MM.1S (cell line): ENCODE results near the gene STC2.

Experiments
- DNase-seq: peaks from one replicate; pipeline ENCODE4 v3.0.0-alpha.2; 2015
- H2AFZ ChIP-seq: fragments of 300-600 bp; sonication (generic); 2 replicates; pipeline ENCODE4 v1.6.0; 2016; ENCODE audit warnings: antibody characterized with exemption, low read length
- H3F3A ChIP-seq: fragments of 300-600 bp; sonication (generic); 2 replicates; pipeline ENCODE4 v1.6.1; 2016; ENCODE audit warnings: mild to moderate bottlenecking, antibody characterized with exemption, low read length, moderate library complexity, mixed read lengths; ENCODE audit not compliant: insufficient read depth
- H3K27ac ChIP-seq: fragments of 300-600 bp; sonication (generic); 2 replicates; pipeline ENCODE4 v1.5.1; 2016; ENCODE audit warnings: mild to moderate bottlenecking, low read length
- H3K27me3 ChIP-seq: fragments of 300-600 bp; sonication (generic); replicated peaks from 2 replicates; pipeline ENCODE4 v1.6.0; 2016; ENCODE audit warnings: low read length; ENCODE audit not compliant: insufficient read depth
- H3K36me3 ChIP-seq: fragments of 300-600 bp; sonication (generic); replicated peaks from 2 replicates; pipeline ENCODE4 v1.6.1; 2016; ENCODE audit warnings: mild to moderate bottlenecking, low read length, mixed read lengths; ENCODE audit not compliant: insufficient read depth
- H3K4me1 ChIP-seq: fragments of 300-600 bp; sonication (generic); 2 replicates; pipeline ENCODE4 v1.6.1; 2016; ENCODE audit warnings: low read length, mixed read lengths
- H3K4me2 ChIP-seq: fragments of 300-600 bp; sonication (generic); 2 replicates; pipeline ENCODE4 v1.6.0; 2016; ENCODE audit warnings: low read depth, low read length
- H3K4me3 ChIP-seq: fragments of 300-600 bp; sonication (generic); 2 replicates; pipeline ENCODE4 v1.5.1; 2016; ENCODE audit warnings: low read length, mixed read lengths
- H3K79me2 ChIP-seq: fragments of 300-600 bp; sonication (generic); 2 replicates; pipeline ENCODE4 v1.6.1; 2016; ENCODE audit warnings: mixed run types, low read length, mixed read lengths
- H3K9ac ChIP-seq: fragments of 300-600 bp; sonication (generic); 2 replicates; pipeline ENCODE4 v1.6.1; 2016; ENCODE audit warnings: low read length, mixed read lengths
- H3K9me2 ChIP-seq: fragments of 300-600 bp; sonication (generic); replicated peaks from 2 replicates; pipeline ENCODE4 v1.6.1; 2016; ENCODE audit warnings: mild to moderate bottlenecking, low read length, mixed read lengths; ENCODE audit not compliant: insufficient read depth
- H3K9me3 ChIP-seq: fragments of 300-600 bp; sonication (generic); replicated peaks from 2 replicates; pipeline ENCODE4 v1.6.1; 2016; ENCODE audit warnings: mild to moderate bottlenecking, low read length, mixed read lengths; ENCODE audit not compliant: insufficient read depth
- H4K20me1 ChIP-seq: fragments of 300-600 bp; sonication (generic); 2 replicates; pipeline ENCODE4 v1.6.1; 2016; ENCODE audit warnings: mild to moderate bottlenecking, low read length, moderate library complexity, mixed read lengths; ENCODE audit not compliant: insufficient read depth
- EZH2 ChIP-seq: fragments of 300-600 bp; sonication (generic); optimal IDR thresholded peaks from 2 replicates; pipeline ENCODE3; 2017; ENCODE audit warnings: low read depth, mild to moderate bottlenecking, antibody characterized with exemption, low read length, mixed read lengths
- EZH2phosphoT487 ChIP-seq: fragments of 300-600 bp; sonication (generic); IDR thresholded peaks from 2 replicates; pipeline ENCODE4 v1.6.1; 2018; ENCODE audit warnings: antibody characterized with exemption, low read length
- TF ChIP-seq, protein P1 (sequence below): fragments of 300-600 bp; sonication (generic); IDR thresholded peaks from 2 replicates; pipeline ENCODE4 v1.5.1; 2016; ENCODE audit warnings: antibody characterized with exemption, low read length, mixed read lengths

Gene STC2

DNA sequence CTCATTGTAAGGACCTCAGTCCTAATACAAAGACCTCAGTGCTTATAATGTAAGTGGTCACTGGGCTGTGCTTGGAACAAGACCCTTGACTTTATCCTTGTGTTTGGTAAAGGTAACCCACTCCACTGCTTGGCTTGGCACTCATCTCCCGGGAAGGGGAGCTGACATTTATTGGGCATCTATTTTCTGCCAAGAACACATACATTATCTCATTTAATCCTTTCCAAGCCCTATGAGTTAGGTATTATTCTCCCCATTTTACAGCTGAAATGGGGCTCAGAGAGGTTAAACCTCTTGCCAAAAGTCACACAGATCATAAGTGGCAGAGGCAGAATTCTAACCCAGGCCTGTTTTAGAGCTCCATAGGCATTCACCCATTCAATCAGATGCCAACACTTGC lies 32.4 kb downstream of the STC2 start:
- Histone ChIP-seq H3K79me2 (no peaks in the 10 kb centered on the region), H3K27ac (no peak overlapping the region), H3K4me3 (no peak overlapping the region), H3K9me3 (no peaks in the 10 kb centered on the region), H3K27me3 (peaks cover 40% of the 10 kb centered on the region), H3K9me2 (no peaks in the 10 kb centered on the region), H4K20me1 (no peaks in the 10 kb centered on the region), H3K4me1 (no peaks in the 10 kb centered on the region), H3K36me3 (no peaks in the 10 kb centered on the region), H3F3A (no peaks in the 10 kb centered on the region), H2AFZ (no peak overlapping the region), H3K4me2 (no peak overlapping the region), H3K9ac (no peak overlapping the region)
- no peak for TF ChIP-seq EZH2
- no peak for DNase-seq

DNA sequence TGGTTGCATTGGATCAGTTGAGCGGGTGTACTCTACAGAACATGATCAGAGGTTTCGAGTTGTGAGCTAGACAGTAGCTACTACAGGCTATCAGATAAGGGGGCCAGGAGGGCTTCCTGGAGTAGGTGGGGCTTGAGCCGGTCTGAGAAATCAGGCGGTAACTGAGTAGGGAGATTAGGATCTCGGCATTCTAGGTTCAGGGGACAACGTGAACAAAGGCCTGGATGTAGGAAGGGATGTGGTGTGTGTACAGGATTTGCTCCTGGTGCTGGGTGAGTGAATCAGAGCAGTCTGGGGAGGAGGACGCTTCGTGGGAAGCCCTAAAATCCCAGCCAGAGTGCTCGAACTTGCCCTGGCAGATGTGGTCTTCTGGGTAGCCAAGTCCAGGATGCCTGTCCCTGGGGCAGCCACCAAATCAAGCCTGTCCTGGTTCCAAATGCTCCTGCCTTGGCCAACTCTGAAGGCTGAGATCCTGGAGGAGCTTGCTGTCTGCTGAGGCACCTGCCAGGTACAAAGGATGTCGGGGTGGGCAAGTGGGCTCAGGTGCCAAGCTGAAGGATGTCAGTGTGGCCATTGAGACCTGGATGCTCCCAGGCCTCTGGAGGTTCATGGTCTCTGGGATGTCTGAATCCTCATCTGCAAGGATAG lies 33.4 kb downstream of the STC2 start:
- Histone ChIP-seq H3K4me2 (no peak overlapping the region), H3K79me2 (no peaks in the 10 kb centered on the region), H3K4me3 (no peak overlapping the region), H3K36me3 (no peaks in the 10 kb centered on the region), H3K4me1 (no peaks in the 10 kb centered on the region), H3K27me3 (peaks cover 48% of the 10 kb centered on the region), H3K9me2 (no peaks in the 10 kb centered on the region), H3K9ac (no peak overlapping the region), H3K27ac (no peak overlapping the region), H3K9me3 (no peaks in the 10 kb centered on the region), H3F3A (no peaks in the 10 kb centered on the region), H4K20me1 (no peaks in the 10 kb centered on the region), H2AFZ (no peak overlapping the region)
- DNase-seq, result no peak
- TF ChIP-seq, protein P1, sequence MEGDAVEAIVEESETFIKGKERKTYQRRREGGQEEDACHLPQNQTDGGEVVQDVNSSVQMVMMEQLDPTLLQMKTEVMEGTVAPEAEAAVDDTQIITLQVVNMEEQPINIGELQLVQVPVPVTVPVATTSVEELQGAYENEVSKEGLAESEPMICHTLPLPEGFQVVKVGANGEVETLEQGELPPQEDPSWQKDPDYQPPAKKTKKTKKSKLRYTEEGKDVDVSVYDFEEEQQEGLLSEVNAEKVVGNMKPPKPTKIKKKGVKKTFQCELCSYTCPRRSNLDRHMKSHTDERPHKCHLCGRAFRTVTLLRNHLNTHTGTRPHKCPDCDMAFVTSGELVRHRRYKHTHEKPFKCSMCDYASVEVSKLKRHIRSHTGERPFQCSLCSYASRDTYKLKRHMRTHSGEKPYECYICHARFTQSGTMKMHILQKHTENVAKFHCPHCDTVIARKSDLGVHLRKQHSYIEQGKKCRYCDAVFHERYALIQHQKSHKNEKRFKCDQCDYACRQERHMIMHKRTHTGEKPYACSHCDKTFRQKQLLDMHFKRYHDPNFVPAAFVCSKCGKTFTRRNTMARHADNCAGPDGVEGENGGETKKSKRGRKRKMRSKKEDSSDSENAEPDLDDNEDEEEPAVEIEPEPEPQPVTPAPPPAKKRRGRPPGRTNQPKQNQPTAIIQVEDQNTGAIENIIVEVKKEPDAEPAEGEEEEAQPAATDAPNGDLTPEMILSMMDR, result no peak
- no peak for TF ChIP-seq EZH2phosphoT487
- no peak for TF ChIP-seq EZH2

GRCh38 chr5:173293817-173294672 lies 34.2 kb downstream of the STC2 start:
- Histone ChIP-seq H2AFZ (peak overlapping the region; percentile 82), H3K4me2 (peak overlapping the region; percentile 89), H3K9me3 (no peaks in the 10 kb centered on the region), H3K4me3 (peak overlapping the region; percentile 53), H3K9me2 (no peaks in the 10 kb centered on the region), H4K20me1 (no peaks in the 10 kb centered on the region), H3F3A (no peaks in the 10 kb centered on the region), H3K9ac (no peak overlapping the region), H3K36me3 (no peaks in the 10 kb centered on the region), H3K79me2 (no peaks in the 10 kb centered on the region), H3K4me1 (no peaks in the 10 kb centered on the region), H3K27ac (no peak overlapping the region), H3K27me3 (peaks cover 46% of the 10 kb centered on the region)
- TF ChIP-seq EZH2phosphoT487, result no peak
- TF ChIP-seq, protein P1, result peak; percentile 88
- peak; percentile 68 for DNase-seq
